H1 (cell line): ENCODE data around the gene EPB41L5. TPM values are rescaled to one million over a fixed set of nuclear protein-coding genes. Genes with fewer than 3 reads are reported as not detected.
A peak's percentile ranks its signal among the peaks of the same experiment; 100 is the strongest.

Source experiments
- CTCF ChIA-PET: fragments of 300-600 bp; sonication (Branson Sonifier 250); formaldehyde crosslinking; loops from one replicate; lab custom pipeline; 2021; ENCODE audit not compliant: partially characterized antibody; lab: Charles Lee
- POLR2A ChIA-PET: fragments of 300-600 bp; sonication (Branson Sonifier 250); formaldehyde crosslinking; loops from one replicate; lab custom pipeline; 2021; ENCODE audit warnings: inconsistent platforms; ENCODE audit not compliant: partially characterized antibody; lab: Charles Lee
- DNase-seq, 2 experiments: peaks; one replicate each; pipeline versions ENCODE4 v3.0.0 to v3.0.0-alpha.2; 2010 to 2022; ENCODE audit warnings: low spot score in 2 of 2, low read depth in 1 of 2, mixed read lengths in 1 of 2
- FAIRE-seq: peaks from 2 replicates; lab custom pipeline; 2011; peaks lifted over from hg19 to GRCh38; lab: Jason Lieb, UNC
- H2AFZ ChIP-seq: 2 replicates; pipeline ENCODE4 v1.8.1; 2012; ENCODE audit warnings: low read length, inconsistent platforms
- H2AK5ac ChIP-seq: 2 replicates; pipeline ENCODE4 v1.6.1; 2013; ENCODE audit warnings: low read depth, low read length
- H2BK120ac ChIP-seq: replicated peaks from 2 replicates; pipeline ENCODE3; 2013; ENCODE audit warnings: low read depth, low read length, inconsistent platforms
- H2BK12ac ChIP-seq: 2 replicates; pipeline ENCODE4 v1.6.1; 2013; ENCODE audit warnings: low read depth, low read length
- H2BK15ac ChIP-seq: 2 replicates; pipeline ENCODE4 v1.6.1; 2013; ENCODE audit warnings: low read length
- H2BK20ac ChIP-seq: 2 replicates; pipeline ENCODE4 v1.6.1; 2013; ENCODE audit warnings: low read length
- H2BK5ac ChIP-seq: 2 replicates; pipeline ENCODE4 v1.6.1; 2013; ENCODE audit warnings: low read depth, low read length
- H3K14ac ChIP-seq: 2 replicates; pipeline ENCODE4 v1.6.1; 2013; ENCODE audit warnings: inconsistent platforms; ENCODE audit not compliant: insufficient read length
- H3K18ac ChIP-seq: 2 replicates; pipeline ENCODE4 v1.6.1; 2013; ENCODE audit warnings: low read length; ENCODE audit errors: extremely low read depth
- H3K23ac ChIP-seq: 2 replicates; pipeline ENCODE4 v1.6.1; 2013; ENCODE audit warnings: inconsistent platforms; ENCODE audit not compliant: insufficient read length
- H3K23me2 ChIP-seq: 2 replicates; pipeline ENCODE4 v1.6.1; 2013; ENCODE audit warnings: low read depth, low read length
- H3K27ac ChIP-seq: 2 replicates; pipeline ENCODE4 v1.6.1; 2011; ENCODE audit warnings: low read depth, low read length, inconsistent platforms
- H3K27me3 ChIP-seq, 4 experiments: replicated peaks in 1 of 4; 1 replicate in 1 of 4; 2 replicates in 3 of 4; pipeline versions ENCODE4 v1.6.1 to v1.8.1; 2011 to 2013; ENCODE audit warnings: low read length in 3 of 4, mild to moderate bottlenecking in 3 of 4, inconsistent platforms in 2 of 4, mixed read lengths in 2 of 4, moderate library complexity in 1 of 4; ENCODE audit not compliant: control insufficient read depth in 3 of 4, insufficient read depth in 3 of 4; ENCODE audit errors: extremely low read depth in 1 of 4
- H3K36me3 ChIP-seq, 4 experiments: 2 replicates each; pipeline versions ENCODE4 v1.6.1 to v1.8.1; 2011 to 2013; ENCODE audit warnings: mild to moderate bottlenecking in 4 of 4, low read length in 3 of 4, moderate library complexity in 2 of 4, control low read depth in 1 of 4, inconsistent platforms in 1 of 4; ENCODE audit not compliant: insufficient read depth in 4 of 4, control insufficient read depth in 2 of 4
- H3K4ac ChIP-seq: replicated peaks from 2 replicates; pipeline ENCODE3; 2013; ENCODE audit warnings: low read length, low read depth, mixed read lengths, inconsistent platforms; ENCODE audit not compliant: insufficient read length
- H3K4me1 ChIP-seq, 4 experiments: replicated peaks in 1 of 4; 1 replicate in 1 of 4; 2 replicates in 3 of 4; pipeline versions ENCODE4 v1.6.1 to v1.8.1; 2011 to 2013; ENCODE audit warnings: low read length in 3 of 4, inconsistent platforms in 2 of 4, mixed read lengths in 1 of 4; ENCODE audit not compliant: insufficient read depth in 4 of 4, control insufficient read depth in 3 of 4
- H3K4me2 ChIP-seq, 2 experiments: 2 replicates each; pipeline versions ENCODE4 v1.6.1 to v1.8.1; 2011 to 2013; ENCODE audit warnings: low read depth in 2 of 2, low read length in 2 of 2, control low read depth in 1 of 2, inconsistent platforms in 1 of 2, mild to moderate bottlenecking in 1 of 2; ENCODE audit not compliant: insufficient read depth in 1 of 2
- H3K4me3 ChIP-seq, 4 experiments: fragments of 200-600, 300-600 bp in 1 of 4; sonication (generic), shearing (Covaris generic), sonication (Bioruptor Twin) in 1 of 4; 2 replicates each; pipeline versions ENCODE4 v1.5.1 to v1.8.1; 2011 to 2016; ENCODE audit warnings: low read length in 4 of 4, low read depth in 3 of 4, control low read depth in 2 of 4, inconsistent platforms in 2 of 4, mild to moderate bottlenecking in 2 of 4, mixed read lengths in 1 of 4, moderate library complexity in 1 of 4; ENCODE audit not compliant: insufficient read depth in 2 of 4; ENCODE audit errors: extremely low read depth in 1 of 4
- H3K56ac ChIP-seq: replicated peaks from 2 replicates; pipeline ENCODE3; 2013; ENCODE audit warnings: low read depth, mild to moderate bottlenecking, mixed read lengths, low read length, inconsistent platforms; ENCODE audit not compliant: insufficient read length
- H3K79me1 ChIP-seq: 2 replicates; pipeline ENCODE4 v1.6.1; 2013; ENCODE audit warnings: low read depth, low read length, control low read depth
- H3K79me2 ChIP-seq, 2 experiments: 2 replicates each; pipeline versions ENCODE4 v1.6.1 to v1.8.1; 2012 to 2013; ENCODE audit warnings: low read length in 2 of 2, mild to moderate bottlenecking in 2 of 2, inconsistent platforms in 1 of 2; ENCODE audit not compliant: insufficient read depth in 2 of 2, control insufficient read depth in 1 of 2
- H3K9ac ChIP-seq, 4 experiments: replicated peaks in 1 of 4; 1 replicate in 1 of 4; 2 replicates in 3 of 4; pipeline versions ENCODE4 v1.6.1 to v1.8.1; 2011 to 2013; ENCODE audit warnings: low read depth in 3 of 4, low read length in 3 of 4, control low read depth in 2 of 4, mild to moderate bottlenecking in 2 of 4, moderate library complexity in 2 of 4, inconsistent platforms in 1 of 4; ENCODE audit errors: extremely low read depth in 1 of 4
- H3K9me3 ChIP-seq, 2 experiments: 2 replicates each; pipeline versions ENCODE4 v1.6.1 to v1.8.1; 2012 to 2013; ENCODE audit warnings: mild to moderate bottlenecking in 2 of 2, moderate library complexity in 2 of 2, control low read depth in 1 of 2, inconsistent platforms in 1 of 2, low read depth in 1 of 2, low read length in 1 of 2, mixed read lengths in 1 of 2; ENCODE audit not compliant: insufficient read depth in 2 of 2
- H4K20me1 ChIP-seq, 2 experiments: replicated peaks in 1 of 2; 2 replicates each; pipeline versions ENCODE3 to v1.8.1; 2011 to 2013; ENCODE audit warnings: inconsistent platforms in 2 of 2, low read length in 2 of 2, mild to moderate bottlenecking in 1 of 2; ENCODE audit not compliant: insufficient read depth in 2 of 2, control insufficient read depth in 1 of 2
- H4K5ac ChIP-seq: 2 replicates; pipeline ENCODE4 v1.6.1; 2013; ENCODE audit warnings: low read length, low read depth, mixed read lengths, inconsistent platforms; ENCODE audit not compliant: insufficient read length
- H4K8ac ChIP-seq: 2 replicates; pipeline ENCODE4 v1.8.0; 2013; ENCODE audit warnings: mild to moderate bottlenecking, moderate library complexity, low read length, inconsistent platforms; ENCODE audit not compliant: insufficient read depth; ENCODE audit errors: extremely low read depth
- H4K91ac ChIP-seq: replicated peaks from 2 replicates; pipeline ENCODE3; 2013; ENCODE audit warnings: low read length, mixed read lengths, inconsistent platforms; ENCODE audit not compliant: insufficient read length
- MAX ChIP-seq: IDR thresholded peaks from 2 replicates; pipeline ENCODE4 v1.6.1; 2012; ENCODE audit warnings: inconsistent platforms
- NANOG ChIP-seq: IDR thresholded peaks from 2 replicates; pipeline ENCODE4 v1.6.1; 2011; ENCODE audit warnings: low read length, low read depth, mild to moderate bottlenecking, inconsistent platforms; ENCODE audit not compliant: insufficient read depth, poor library complexity, severe bottlenecking
- WGBS, 2 experiments: shearing (Covaris generic) in 1 of 2; methylation state at CpG; one replicate each; pipeline versions ENCODE4 v1.1.6 to v1.1.7; 2013 to 2015; ENCODE audit warnings: low lambda C conversion rate in 2 of 2, mixed read lengths in 2 of 2, inconsistent platforms in 1 of 2, low coverage in 1 of 2, missing lambda C conversion rate in 1 of 2; ENCODE audit not compliant: insufficient replicate concordance in 2 of 2, insufficient coverage in 1 of 2, insufficient read length in 1 of 2; ENCODE audit errors: extremely low coverage in 1 of 2, missing lambda C conversion rate in 1 of 2; 5-methylcytosine and 5-hydroxymethylcytosine counted together
- polyA plus RNA-seq, 7 experiments: library from polyadenylated mRNA; depleted of rRNA in 3 of 7; stranded (reverse) in 5 of 7; unstranded in 2 of 7; fragments of >200 nt in 5 of 7; fragments of 200-250 nt in 2 of 7; gene quantifications; 1 replicate in 5 of 7; 2 replicates in 1 of 7; 4 replicates in 1 of 7; pipeline versions ENCODE4 v1.2.1 to v1.2.3, GENCODE V29; 2011 to 2013; ENCODE audit warnings: missing spikeins in 2 of 7, mixed read lengths in 2 of 7
- total RNA-seq: library from RNA; stranded (reverse); fragmentation: NEBNext Ultra II Directional; extraction: Animal tissue kit (Norgen Biotek cat#: 25700); gene quantifications from 2 replicates; pipeline ENCODE4 v1.2.1, GENCODE V29; 2021

Gene EPB41L5
- total and polyA plus RNA-seq, 2 of the 8 experiments (the other 6 are each of a cell fraction or from before 2014, with no cell fraction given): 13.5 to 32.3 TPM

- Histone ChIP-seq H4K20me1 (no peaks in the 10 kb centered on the region), H3K56ac (no peak overlapping the region), H3K18ac (no peak overlapping the region), H2BK20ac (no peak overlapping the region), H2AK5ac (no peak overlapping the region), H3K14ac (no peak overlapping the region), H3K4me3 (no peak overlapping the region), H3K79me1 (no peaks in the 10 kb centered on the region), H2BK5ac (no peak overlapping the region), H3K9me3 (no peaks in the 10 kb centered on the region), H2AFZ (no peak overlapping the region), H3K9ac (no peak overlapping the region), H3K23ac (no peak overlapping the region), H3K4ac (no peak overlapping the region), H2BK15ac (no peak overlapping the region), H4K8ac (no peak overlapping the region), H3K27ac (no peak overlapping the region), H3K23me2 (no peaks in the 10 kb centered on the region), H3K27me3 (no peaks in the 10 kb centered on the region), H2BK120ac (no peak overlapping the region), H3K4me1 (peaks cover 0 to 3% (median 0%) of the 10 kb centered on the region in 4 experiments; a peak in 1 of 7 replicates), H2BK12ac (no peak overlapping the region), H4K91ac (no peak overlapping the region), H3K79me2 (no peaks in the 10 kb centered on the region), H3K4me2 (no peak overlapping the region), H4K5ac (no peak overlapping the region), H3K36me3 (no peaks in the 10 kb centered on the region; a peak in 1 of 8 replicates)
- POLR2A ChIA-PET: no interaction called here
- peak; percentile 45 for TF ChIP-seq MAX
- TF ChIP-seq NANOG: no peak
- CTCF ChIA-PET: interaction anchor here (0.9 to 3.7 kb wide), 5 partner anchors 10 to 477 kb away, joined by 3 to 15 read pairs (median 3); no protein-coding TSS in a partner anchor
- WGBS, 2 experiments: 61% methylated on average over 3 of the region's 3 CpGs; no CpG with 5 or more reads in 1 of the 2 experiments
- DNase-seq (no peak), FAIRE-seq (no peak)
These were observed 167.2 kb downstream of the EPB41L5 start for GRCh38 chr2:120180066-120180465.
